Tibial artery (tissue), 4 donors: ENCODE data around the gene SMO.
"Not testable (repeated sequence)": the region's sequence is repeated elsewhere in the genome, so short reads cannot be mapped to it uniquely, and the experiment has no call there.

Experiments used
- DNase-seq, 2 donors: peaks; one replicate each; pipeline ENCODE4 v3.0.0-alpha.2; 2019
- H3K27ac ChIP-seq, 2 donors: fragments of 200-600 bp; sonication (generic) in 1 of 2; 1 replicate in 1 of 2; 2 replicates in 1 of 2; pipeline ENCODE4 v1.5.1; 2018 to 2019; ENCODE audit warnings: mild to moderate bottlenecking in 1 of 2
- H3K27me3 ChIP-seq, 2 donors: fragments of 200-600 bp; sonication (generic) in 1 of 2; one replicate each; pipeline versions ENCODE4 v1.5.1 to v1.6.0; 2016 to 2019
- H3K36me3 ChIP-seq, 3 donors: fragments of 200-600 bp; sonication (generic) in 2 of 3; one replicate each; pipeline ENCODE4 v1.5.1; 2016 to 2019; ENCODE audit warnings: mild to moderate bottlenecking in 2 of 3
- H3K4me1 ChIP-seq, 4 donors: fragments of 200-600 bp; sonication (generic) in 2 of 4; 1 replicate in 3 of 4; 2 replicates in 1 of 4; pipeline ENCODE4 v1.5.1; 2016 to 2019
- H3K4me3 ChIP-seq, 2 donors: fragments of 200-600 bp; sonication (generic) in 1 of 2; 1 replicate in 1 of 2; 2 replicates in 1 of 2; pipeline ENCODE4 v1.5.1; 2018 to 2019; ENCODE audit warnings: mild to moderate bottlenecking in 2 of 2
- H3K9me3 ChIP-seq, 3 donors: fragments of 200-600 bp; sonication (generic) in 1 of 3; one replicate each; pipeline ENCODE4 v1.5.1; 2016 to 2019
- CTCF ChIP-seq, 2 experiments: fragments of 200-600 bp in 1 of 2; fragments of 450-650 bp in 1 of 2; IDR thresholded peaks; one replicate each; pipeline ENCODE4 v1.5.1; 2017 to 2019; ENCODE audit warnings: antibody characterized with exemption in 2 of 2, mild to moderate bottlenecking in 1 of 2, moderate library complexity in 1 of 2
- intact Hi-C: fragments of 100-400 bp; cut with DNase I; formaldehyde crosslinking; loops from one replicate; pipeline ENCODE4 v1.15.0; 2023; ENCODE audit warnings: low total_unique reads

The SMO gene

GRCh38 chr7:129167817-129168216, 20.6 kb upstream of the SMO start:
- H3K27me3 ChIP-seq = peaks cover 0 to 3% of the 10 kb centered on the region in 2 donors

GRCh38 chr7:129168231-129169021, 20.0 kb upstream of the SMO start:
- intact Hi-C loops = no loop called here
- Histone ChIP-seq H3K4me1 (peaks cover 0 to 22% (median 15%) of the 10 kb centered on the region in 4 donors), H3K27me3 (peaks cover 0 to 3% of the 10 kb centered on the region in 2 donors), H3K4me3 (peak overlapping the region; percentile 51 to 58), H3K9me3 (no peaks in the 10 kb centered on the region), H3K36me3 (no peaks in the 10 kb centered on the region), H3K27ac (peak overlapping the region in 1 of 2 donors; percentile 40)
- no peak for DNase-seq
- TF ChIP-seq CTCF (IDR thresholded peaks at IDR 0.05) = no peak

More at GRCh38 chr7:129167817-129168216, 20.6 kb upstream of the SMO start:
- Histone ChIP-seq H3K36me3 (no peaks in the 10 kb centered on the region), H3K4me3 (no peak overlapping the region), H3K27ac (no peak overlapping the region), H3K9me3 (no peaks in the 10 kb centered on the region), H3K4me1 (peaks cover 0 to 22% (median 15%) of the 10 kb centered on the region in 4 donors)
- intact Hi-C loops = no loop called here
- no peak for TF ChIP-seq CTCF (IDR thresholded peaks at IDR 0.05)
- no peak for DNase-seq

GRCh38 chr7:129169171-129169671, 19.2 kb upstream of the SMO start:
- DNase-seq = no peak
- peaks cover 0 to 22% (median 15%) of the 10 kb centered on the region in 4 donors for H3K4me1 ChIP-seq
- peak overlapping the region in 1 of 2 donors; percentile 40 for H3K27ac ChIP-seq
- H3K27me3 ChIP-seq = no peaks in the 10 kb centered on the region
- no peak for TF ChIP-seq CTCF (IDR thresholded peaks at IDR 0.05)
- H3K9me3 ChIP-seq = no peaks in the 10 kb centered on the region
- peak overlapping the region; percentile 51 to 58 for H3K4me3 ChIP-seq
- no peaks in the 10 kb centered on the region for H3K36me3 ChIP-seq
- intact Hi-C loops = no loop called here

GRCh38 chr7:129169686-129170440, 18.6 kb upstream of the SMO start:
- no peaks in the 10 kb centered on the region for H3K9me3 ChIP-seq
- no peaks in the 10 kb centered on the region for H3K36me3 ChIP-seq
- TF ChIP-seq CTCF (IDR thresholded peaks at IDR 0.05) = no peak
- intact Hi-C loops = no loop called here
- no peak overlapping the region for H3K27ac ChIP-seq
- no peaks in the 10 kb centered on the region for H3K27me3 ChIP-seq
- peak overlapping the region; percentile 51 to 58 for H3K4me3 ChIP-seq
- DNase-seq = no peak
- H3K4me1 ChIP-seq = peaks cover 0 to 22% (median 15%) of the 10 kb centered on the region in 4 donors

GRCh38 chr7:129170441-129171021, 17.9 kb upstream of the SMO start:
- Histone ChIP-seq H3K27ac (no peak overlapping the region), H3K9me3 (no peaks in the 10 kb centered on the region), H3K4me1 (peaks cover 0 to 22% (median 15%) of the 10 kb centered on the region in 4 donors), H3K27me3 (no peaks in the 10 kb centered on the region), H3K4me3 (no peak overlapping the region), H3K36me3 (no peaks in the 10 kb centered on the region)
- no peak for TF ChIP-seq CTCF (IDR thresholded peaks at IDR 0.05)
- intact Hi-C loops = no loop called here
- no peak for DNase-seq

- H3K4me1 ChIP-seq = peaks cover 0 to 14% (median 9%) of the 10 kb centered on the region in 4 donors
- intact Hi-C loops, DNase-seq, H3K27me3 ChIP-seq, H3K36me3 ChIP-seq, H3K4me3 ChIP-seq, H3K27ac ChIP-seq, H3K9me3 ChIP-seq: not testable (repeated sequence)
Observed at GRCh38 chr7:129173861-129174260, 14.6 kb upstream of the SMO start.
